ENCODE data around the gene RNGTT. TPM values are rescaled to one million over a fixed set of nuclear protein-coding genes. Genes with fewer than 3 reads are reported as not detected.
"Not testable (repeated sequence)": the region's sequence is repeated elsewhere in the genome, so short reads cannot be mapped to it uniquely, and the experiment has no call there.

The RNGTT gene
- total RNA-seq, 1 donor from 2014 or later = 16.5 TPM

GRCh38 chr6:88728756-88729155 lies 234.7 kb downstream of the RNGTT start:
- TF ChIP-seq CTCF (IDR thresholded peaks at IDR 0.05; ENCODE audit: unreplicated experiment) = no peak
- Mint-ChIP-seq H3K27me3 (no peaks in the 10 kb centered on the region), H3K4me3 (ENCODE audit: low read depth) (no peak overlapping the region), H3K4me1 (ENCODE audit: low read depth) (peaks cover 8% of the 10 kb centered on the region), H3K27ac (no peak overlapping the region), H3K36me3 (ENCODE audit: insufficient read depth) (peaks cover 2% of the 10 kb centered on the region), H3K9me3 (ENCODE audit: low read depth) (no peaks in the 10 kb centered on the region)
- DNase-seq (ENCODE audit: low spot score, unreplicated experiment) = no peak

- H3K4me1 Mint-ChIP-seq (ENCODE audit: low read depth) = peaks cover 12% of the 10 kb centered on the region
- not testable (repeated sequence) for H3K27ac Mint-ChIP-seq; H3K4me3 Mint-ChIP-seq (ENCODE audit: low read depth); H3K9me3 Mint-ChIP-seq (ENCODE audit: low read depth); H3K27me3 Mint-ChIP-seq; H3K36me3 Mint-ChIP-seq (ENCODE audit: insufficient read depth); DNase-seq (ENCODE audit: low spot score, unreplicated experiment)
These were observed 237.0 kb downstream of the RNGTT start for GRCh38 chr6:88726409-88726808.

- Mint-ChIP-seq H3K4me1 (ENCODE audit: low read depth) (peaks cover 6% of the 10 kb centered on the region), H3K9me3 (ENCODE audit: low read depth) (peaks cover 4% of the 10 kb centered on the region), H3K4me3 (ENCODE audit: low read depth) (no peak overlapping the region), H3K36me3 (ENCODE audit: insufficient read depth) (peaks cover 2% of the 10 kb centered on the region), H3K27ac (no peak overlapping the region), H3K27me3 (no peaks in the 10 kb centered on the region)
- peak; percentile 50 for TF ChIP-seq CTCF (IDR thresholded peaks at IDR 0.05; ENCODE audit: unreplicated experiment)
- peak; percentile 12 for DNase-seq (ENCODE audit: low spot score, unreplicated experiment)
These were observed 238.1 kb downstream of the RNGTT start for GRCh38 chr6:88725111-88725975.

- peaks cover 6% of the 10 kb centered on the region for H3K4me1 Mint-ChIP-seq (ENCODE audit: low read depth)
- H3K27ac Mint-ChIP-seq = no peak overlapping the region
- H3K27me3 Mint-ChIP-seq = no peaks in the 10 kb centered on the region
- TF ChIP-seq CTCF (IDR thresholded peaks at IDR 0.05; ENCODE audit: unreplicated experiment) = no peak
- no peaks in the 10 kb centered on the region for H3K36me3 Mint-ChIP-seq (ENCODE audit: insufficient read depth)
- H3K4me3 Mint-ChIP-seq (ENCODE audit: low read depth) = no peak overlapping the region
- H3K9me3 Mint-ChIP-seq (ENCODE audit: low read depth) = peaks cover 4% of the 10 kb centered on the region
- no peak for DNase-seq (ENCODE audit: low spot score, unreplicated experiment)
These were observed 240.7 kb downstream of the RNGTT start for GRCh38 chr6:88722686-88723085.

- H3K36me3 Mint-ChIP-seq (ENCODE audit: insufficient read depth); H3K4me1 Mint-ChIP-seq (ENCODE audit: low read depth); H3K9me3 Mint-ChIP-seq (ENCODE audit: low read depth); DNase-seq (ENCODE audit: low spot score, unreplicated experiment); H3K27ac Mint-ChIP-seq; H3K4me3 Mint-ChIP-seq (ENCODE audit: low read depth); H3K27me3 Mint-ChIP-seq: not testable (repeated sequence)
These were observed 247.0 kb downstream of the RNGTT start for GRCh38 chr6:88716399-88716798.

GRCh38 chr6:88712243-88712936 lies 251.0 kb downstream of the RNGTT start:
- Mint-ChIP-seq H3K4me1 (ENCODE audit: low read depth) (peaks cover 8% of the 10 kb centered on the region), H3K4me3 (ENCODE audit: low read depth) (no peak overlapping the region), H3K9me3 (ENCODE audit: low read depth) (peaks cover 8% of the 10 kb centered on the region), H3K36me3 (ENCODE audit: insufficient read depth) (peaks cover 7% of the 10 kb centered on the region), H3K27ac (no peak overlapping the region), H3K27me3 (no peaks in the 10 kb centered on the region)
- TF ChIP-seq CTCF (IDR thresholded peaks at IDR 0.05; ENCODE audit: unreplicated experiment) = no peak
- no peak for DNase-seq (ENCODE audit: low spot score, unreplicated experiment)
